Smooth muscle cell (in vitro differentiated cells): Measurements from ENCODE around the gene GPS1. TPM values are rescaled to one million over a fixed set of nuclear protein-coding genes. Genes with fewer than 3 reads are reported as not detected.
A peak's percentile ranks its signal among the peaks of the same experiment; 100 is the strongest.

Experiments used
- DNase-seq: peaks from one replicate; lab custom pipeline; 2025; ENCODE audit not compliant: unreplicated experiment; lab: John Stamatoyannopoulos, UW
- H2AFZ ChIP-seq: fragments of 200-600 bp; sonication (generic); 2 replicates; pipeline ENCODE4 v1.6.0; 2016; ENCODE audit warnings: antibody characterized with exemption, low read depth, mild to moderate bottlenecking
- H3F3A ChIP-seq: fragments of 200-600 bp; sonication (generic); 2 replicates; pipeline ENCODE4 v1.6.0; 2017; ENCODE audit warnings: antibody characterized with exemption, low read depth
- H3K27ac ChIP-seq: fragments of 200-600 bp; sonication (generic); 2 replicates; pipeline ENCODE4 v1.5.1; 2016; ENCODE audit warnings: low read depth, mild to moderate bottlenecking
- H3K27me3 ChIP-seq: fragments of 200-600 bp; sonication (generic); 2 replicates; pipeline ENCODE4 v1.6.1; 2016; ENCODE audit warnings: low read depth, mild to moderate bottlenecking
- H3K36me3 ChIP-seq: fragments of 200-600 bp; sonication (generic); 2 replicates; pipeline ENCODE4 v1.5.1; 2016; ENCODE audit warnings: low read depth
- H3K4me1 ChIP-seq: fragments of 200-600 bp; sonication (generic); 2 replicates; pipeline ENCODE4 v1.5.1; 2016; ENCODE audit warnings: low read depth
- H3K4me2 ChIP-seq: fragments of 200-600 bp; sonication (generic); 2 replicates; pipeline ENCODE4 v1.6.0; 2016; ENCODE audit warnings: mild to moderate bottlenecking
- H3K4me3 ChIP-seq: fragments of 200-600 bp; sonication (generic); 2 replicates; pipeline ENCODE4 v1.5.1; 2016; ENCODE audit warnings: mild to moderate bottlenecking
- H3K79me2 ChIP-seq: fragments of 200-600 bp; sonication (generic); 2 replicates; pipeline ENCODE4 v1.6.0; 2016; ENCODE audit warnings: low read depth, mild to moderate bottlenecking
- H3K9ac ChIP-seq: fragments of 200-600 bp; sonication (generic); 2 replicates; pipeline ENCODE4 v1.6.0; 2016; ENCODE audit warnings: low read depth
- H3K9me3 ChIP-seq: fragments of 200-600 bp; sonication (generic); replicated peaks from 2 replicates; pipeline ENCODE4 v1.5.1; 2016; ENCODE audit warnings: low read depth
- H4K20me1 ChIP-seq: fragments of 200-600 bp; sonication (generic); 2 replicates; pipeline ENCODE4 v1.6.0; 2016; ENCODE audit warnings: low read depth
- WGBS: methylation state at CpG from one replicate; pipeline ENCODE4 v1.1.7; 2016; ENCODE audit warnings: low lambda C conversion rate; 5-methylcytosine and 5-hydroxymethylcytosine counted together
- polyA plus RNA-seq: library from polyadenylated mRNA; unstranded; fragments of >200 nt; fragmentation: Nextera tagmentation; extraction: Ambion mirVana; gene quantifications from 2 replicates; pipeline ENCODE4 v1.2.1, GENCODE V29; 2016
- total RNA-seq: library from RNA; depleted of rRNA; stranded (reverse); fragments of >200 nt; gene quantifications from 2 replicates; pipeline ENCODE4 v1.2.3, GENCODE V29; 2014
- TF ChIP-seq, protein P1 (sequence below): fragments of 200-600 bp; sonication (generic); IDR thresholded peaks from 2 replicates; pipeline ENCODE4 v1.5.1; 2017; ENCODE audit warnings: borderline replicate concordance, mild to moderate bottlenecking, antibody characterized with exemption; ENCODE audit not compliant: insufficient read depth, poor library complexity, severe bottlenecking

The GPS1 gene
- total and polyA plus RNA-seq, 2 experiments from 2014 or later = 93.7 to 134 TPM

DNA sequence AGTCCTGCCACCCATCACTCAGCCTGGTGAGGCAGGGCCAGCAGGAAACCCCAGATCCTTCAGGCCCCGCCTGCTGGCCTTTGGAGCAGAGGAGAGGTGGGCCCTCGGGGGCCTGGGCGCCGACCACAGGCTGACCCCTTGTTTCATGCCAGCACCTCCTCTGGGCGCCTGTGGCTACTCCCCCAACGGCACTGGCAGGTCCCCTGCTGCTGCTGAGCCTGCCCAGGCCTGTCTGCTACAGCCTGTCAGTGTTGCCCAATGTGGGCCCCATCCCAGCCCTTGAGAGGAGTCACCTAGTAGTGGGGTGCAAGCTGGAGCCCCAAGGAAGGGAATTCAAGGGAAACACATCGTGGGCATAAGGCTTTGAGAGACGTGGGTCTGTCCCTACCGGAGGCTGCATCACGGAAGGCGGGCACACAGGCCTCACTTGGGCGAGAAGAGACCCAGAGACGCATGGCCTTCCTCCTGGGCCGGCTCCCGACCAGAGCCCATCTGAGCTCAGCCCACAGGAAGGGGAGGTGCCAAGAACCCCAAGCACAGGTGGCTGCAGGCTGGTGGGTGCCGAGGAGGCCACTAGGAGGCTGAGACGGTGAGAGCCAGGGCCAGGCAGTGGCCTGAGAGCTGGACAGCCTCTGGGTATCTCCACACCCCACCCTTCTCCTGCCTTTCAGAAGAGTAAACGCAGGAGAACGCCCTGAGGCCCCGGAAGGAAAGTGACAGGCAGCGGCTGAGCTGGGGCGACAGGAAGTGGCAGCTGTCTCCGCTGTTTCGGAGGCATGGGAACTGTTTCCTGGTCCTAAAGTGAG is 54.4 kb downstream of the GPS1 start:
- Histone ChIP-seq H3K4me2 (peak overlapping the region; percentile 43), H3K36me3 (no peaks in the 10 kb centered on the region), H3K9me3 (no peaks in the 10 kb centered on the region), H3K79me2 (no peaks in the 10 kb centered on the region), H3K27me3 (no peaks in the 10 kb centered on the region), H4K20me1 (no peaks in the 10 kb centered on the region), H3K27ac (peak overlapping the region; percentile 12), H3K4me1 (peaks cover 29% of the 10 kb centered on the region), H3K4me3 (no peak overlapping the region), H3F3A (peaks cover 3% of the 10 kb centered on the region), H2AFZ (no peak overlapping the region), H3K9ac (no peak overlapping the region)
- DNase-seq = no peak
- 42% methylated on average over 24 of the region's 24 CpGs for WGBS
- TF ChIP-seq, protein P1, sequence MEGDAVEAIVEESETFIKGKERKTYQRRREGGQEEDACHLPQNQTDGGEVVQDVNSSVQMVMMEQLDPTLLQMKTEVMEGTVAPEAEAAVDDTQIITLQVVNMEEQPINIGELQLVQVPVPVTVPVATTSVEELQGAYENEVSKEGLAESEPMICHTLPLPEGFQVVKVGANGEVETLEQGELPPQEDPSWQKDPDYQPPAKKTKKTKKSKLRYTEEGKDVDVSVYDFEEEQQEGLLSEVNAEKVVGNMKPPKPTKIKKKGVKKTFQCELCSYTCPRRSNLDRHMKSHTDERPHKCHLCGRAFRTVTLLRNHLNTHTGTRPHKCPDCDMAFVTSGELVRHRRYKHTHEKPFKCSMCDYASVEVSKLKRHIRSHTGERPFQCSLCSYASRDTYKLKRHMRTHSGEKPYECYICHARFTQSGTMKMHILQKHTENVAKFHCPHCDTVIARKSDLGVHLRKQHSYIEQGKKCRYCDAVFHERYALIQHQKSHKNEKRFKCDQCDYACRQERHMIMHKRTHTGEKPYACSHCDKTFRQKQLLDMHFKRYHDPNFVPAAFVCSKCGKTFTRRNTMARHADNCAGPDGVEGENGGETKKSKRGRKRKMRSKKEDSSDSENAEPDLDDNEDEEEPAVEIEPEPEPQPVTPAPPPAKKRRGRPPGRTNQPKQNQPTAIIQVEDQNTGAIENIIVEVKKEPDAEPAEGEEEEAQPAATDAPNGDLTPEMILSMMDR = peak; percentile 26

DNA sequence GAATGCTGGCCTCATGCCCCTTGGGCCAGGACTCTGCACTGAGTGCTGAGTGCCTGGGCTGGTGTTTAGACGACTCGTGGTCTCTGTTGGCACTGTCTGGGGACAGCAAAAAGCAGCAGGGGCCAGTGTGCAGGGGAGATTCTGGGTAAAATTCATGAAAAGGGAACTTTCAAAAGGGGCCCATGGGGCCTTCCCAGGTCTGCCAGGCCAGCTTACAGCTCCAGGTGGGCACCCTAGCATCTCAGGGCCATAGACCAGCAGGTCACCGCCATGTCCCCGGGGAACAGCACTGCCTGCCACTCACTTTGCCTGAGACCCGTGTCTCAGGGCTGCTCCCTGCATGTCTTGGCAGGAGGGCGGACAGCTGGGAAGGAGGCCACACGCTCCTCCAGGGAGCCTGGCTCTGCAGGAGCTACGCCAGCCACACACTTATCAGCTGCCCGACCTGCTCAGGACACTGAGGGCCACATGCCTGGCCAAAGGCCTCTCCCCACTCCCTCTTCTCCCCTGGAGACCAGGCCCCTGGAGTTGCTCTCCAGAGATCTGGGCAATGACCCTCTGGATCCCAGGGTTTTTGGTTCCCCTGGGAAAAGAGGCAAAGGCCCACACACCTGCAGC is 55.1 kb downstream of the GPS1 start:
- Histone ChIP-seq H3K4me3 (no peak overlapping the region), H3K9me3 (no peaks in the 10 kb centered on the region), H3K4me1 (peaks cover 29% of the 10 kb centered on the region), H3F3A (peaks cover 3% of the 10 kb centered on the region), H2AFZ (no peak overlapping the region), H3K36me3 (no peaks in the 10 kb centered on the region), H3K79me2 (no peaks in the 10 kb centered on the region), H3K9ac (no peak overlapping the region), H3K27me3 (no peaks in the 10 kb centered on the region), H4K20me1 (no peaks in the 10 kb centered on the region), H3K27ac (peak overlapping the region; percentile 12), H3K4me2 (peak overlapping the region; percentile 43)
- DNase-seq = no peak
- TF ChIP-seq, protein P1 = no peak
- 69% methylated on average over 9 of the region's 9 CpGs for WGBS

Other genes with a start within 250 kb of the GPS1 start
- not detected in 2 replicates for gene GCGR, start 247.7 kb upstream of the GPS1 start, total RNA-seq
- 0.58 TPM in 1 of 2 replicates, not detected in the other for gene GCGR, start 247.7 kb upstream of the GPS1 start, polyA plus RNA-seq
- 85.1 and 85.8 TPM in 2 replicates for gene MCRIP1, start 218.6 kb upstream of the GPS1 start, total RNA-seq
- gene MCRIP1, start 218.6 kb upstream of the GPS1 start, polyA plus RNA-seq = 194 and 208 TPM in 2 replicates
- 0.58 and 3.1 TPM in 2 replicates for gene PPP1R27, start 216.8 kb upstream of the GPS1 start, total RNA-seq
- 0.79 and 1.6 TPM in 2 replicates for gene PPP1R27, start 216.8 kb upstream of the GPS1 start, polyA plus RNA-seq
- gene P4HB, start 191.4 kb upstream of the GPS1 start, total RNA-seq = 1,406 and 1,593 TPM in 2 replicates
- gene P4HB, start 191.4 kb upstream of the GPS1 start, polyA plus RNA-seq = 1,326 and 1,526 TPM in 2 replicates
- gene ARHGDIA, start 180.6 kb upstream of the GPS1 start, total RNA-seq = 67.6 and 256 TPM in 2 replicates
- 353 and 360 TPM in 2 replicates for gene ARHGDIA, start 180.6 kb upstream of the GPS1 start, polyA plus RNA-seq
- 58.9 and 75.9 TPM in 2 replicates for gene ALYREF, start 160.3 kb upstream of the GPS1 start, total RNA-seq
- gene ALYREF, start 160.3 kb upstream of the GPS1 start, polyA plus RNA-seq = 123 and 136 TPM in 2 replicates
- 147 and 222 TPM in 2 replicates for gene ANAPC11, start 160.2 kb upstream of the GPS1 start, total RNA-seq
- 428 and 444 TPM in 2 replicates for gene ANAPC11, start 160.2 kb upstream of the GPS1 start, polyA plus RNA-seq
- 7.9 TPM in 1 of 2 replicates, not detected in the other for gene NPB, start 149.7 kb upstream of the GPS1 start, total RNA-seq
- gene NPB, start 149.7 kb upstream of the GPS1 start, polyA plus RNA-seq = 13.6 and 14.4 TPM in 2 replicates
- 10.3 and 11.4 TPM in 2 replicates for gene PCYT2, start 140.5 kb upstream of the GPS1 start, total RNA-seq
- 27.9 and 50.6 TPM in 2 replicates for gene PCYT2, start 140.5 kb upstream of the GPS1 start, polyA plus RNA-seq
- 9.5 and 19.9 TPM in 2 replicates for gene SIRT7, start 133.7 kb upstream of the GPS1 start, total RNA-seq
- gene SIRT7, start 133.7 kb upstream of the GPS1 start, polyA plus RNA-seq = 10.1 and 27.9 TPM in 2 replicates
- gene MAFG, start 124.2 kb upstream of the GPS1 start, total RNA-seq = 13.7 and 15.3 TPM in 2 replicates
- gene MAFG, start 124.2 kb upstream of the GPS1 start, polyA plus RNA-seq = 30.3 and 39.0 TPM in 2 replicates
- 144 and 157 TPM in 2 replicates for gene PYCR1, start 114.6 kb upstream of the GPS1 start, total RNA-seq
- 213 and 339 TPM in 2 replicates for gene PYCR1, start 114.6 kb upstream of the GPS1 start, polyA plus RNA-seq
- gene MYADML2, start 104.7 kb upstream of the GPS1 start, total RNA-seq = not detected in 2 replicates
- gene MYADML2, start 104.7 kb upstream of the GPS1 start, polyA plus RNA-seq = 0.82 TPM in 1 of 2 replicates, not detected in the other
- gene NOTUM, start 90.7 kb upstream of the GPS1 start, total RNA-seq = 0.90 and 1.3 TPM in 2 replicates
- 0.24 and 2.9 TPM in 2 replicates for gene NOTUM, start 90.7 kb upstream of the GPS1 start, polyA plus RNA-seq
- gene ASPSCR1, start 74.3 kb upstream of the GPS1 start, total RNA-seq = 12.3 and 28.4 TPM in 2 replicates
- gene ASPSCR1, start 74.3 kb upstream of the GPS1 start, polyA plus RNA-seq = 36.5 and 44.0 TPM in 2 replicates
- 44.6 and 50.4 TPM in 2 replicates for gene CENPX, start 29.0 kb upstream of the GPS1 start, total RNA-seq
- 57.5 and 72.8 TPM in 2 replicates for gene CENPX, start 29.0 kb upstream of the GPS1 start, polyA plus RNA-seq
- gene LRRC45, start 28.6 kb upstream of the GPS1 start, total RNA-seq = 7.0 and 9.6 TPM in 2 replicates
- 7.4 and 13.5 TPM in 2 replicates for gene LRRC45, start 28.6 kb upstream of the GPS1 start, polyA plus RNA-seq
- 29.2 and 33.0 TPM in 2 replicates for gene RAC3, start 20.2 kb upstream of the GPS1 start, total RNA-seq
- gene RAC3, start 20.2 kb upstream of the GPS1 start, polyA plus RNA-seq = 12.1 and 15.3 TPM in 2 replicates
- 34.9 and 46.4 TPM in 2 replicates for gene DCXR, start 14.2 kb upstream of the GPS1 start, total RNA-seq
- gene DCXR, start 14.2 kb upstream of the GPS1 start, polyA plus RNA-seq = 84.4 and 89.4 TPM in 2 replicates
- gene RFNG, start 87 bp upstream of the GPS1 start, total RNA-seq = 20.3 and 27.1 TPM in 2 replicates
- gene RFNG, start 87 bp upstream of the GPS1 start, polyA plus RNA-seq = 54.9 and 58.8 TPM in 2 replicates
- 30.7 and 49.4 TPM in 2 replicates for gene DUS1L, start 13.9 kb downstream of the GPS1 start, total RNA-seq
- 125 and 141 TPM in 2 replicates for gene DUS1L, start 13.9 kb downstream of the GPS1 start, polyA plus RNA-seq
- gene FASN, start 46.3 kb downstream of the GPS1 start, total RNA-seq = 46.6 and 49.4 TPM in 2 replicates
- gene FASN, start 46.3 kb downstream of the GPS1 start, polyA plus RNA-seq = 48.4 and 49.3 TPM in 2 replicates
- 11.4 and 18.3 TPM in 2 replicates for gene CCDC57, start 160.9 kb downstream of the GPS1 start, total RNA-seq
- 23.1 and 34.6 TPM in 2 replicates for gene CCDC57, start 160.9 kb downstream of the GPS1 start, polyA plus RNA-seq
- 151 and 180 TPM in 2 replicates for gene SLC16A3, start 177.1 kb downstream of the GPS1 start, total RNA-seq
- gene SLC16A3, start 177.1 kb downstream of the GPS1 start, polyA plus RNA-seq = 83.3 and 96.1 TPM in 2 replicates
- gene CSNK1D, start 221.8 kb downstream of the GPS1 start, total RNA-seq = 51.6 and 75.3 TPM in 2 replicates
- gene CSNK1D, start 221.8 kb downstream of the GPS1 start, polyA plus RNA-seq = 135 and 172 TPM in 2 replicates